Left hindlimb (tissue), 1 donor: ENCODE data around the gene ATF5.
"Not testable (repeated sequence)": the region's sequence is repeated elsewhere in the genome, so short reads cannot be mapped to it uniquely, and the experiment has no call there.

Experiments used
- DNase-seq: peaks from one replicate; pipeline ENCODE4 v3.0.0-alpha.2; 2018

The ATF5 gene

GRCh38 chr19:49923055-49924003 is 5.7 kb upstream of the ATF5 start:
- DNase-seq: no peak

GRCh38 chr19:49924004-49924880 is 4.8 kb upstream of the ATF5 start:
- no peak for DNase-seq

GRCh38 chr19:49924881-49925210 is 4.2 kb upstream of the ATF5 start:
- not testable (repeated sequence) for DNase-seq

- no peak for DNase-seq
Observed at GRCh38 chr19:49925486-49925885, 3.5 kb upstream of the ATF5 start.

GRCh38 chr19:49926515-49926914 is 2.5 kb upstream of the ATF5 start:
- no peak for DNase-seq

GRCh38 chr19:49927526-49928264 is 1.3 kb upstream of the ATF5 start:
- no peak for DNase-seq

GRCh38 chr19:49929611-49930482 is 842 bp downstream of the ATF5 start:
- peak; percentile 94 for DNase-seq

GRCh38 chr19:49930483-49931011 is 1.5 kb downstream of the ATF5 start:
- peak; percentile 63 for DNase-seq

- DNase-seq: no peak
Observed at GRCh38 chr19:49931293-49932040, 2.5 kb downstream of the ATF5 start.

- DNase-seq: no peak
Observed at GRCh38 chr19:49932041-49932451, 3.0 kb downstream of the ATF5 start.

- DNase-seq: no peak
Observed at GRCh38 chr19:49932731-49933131, 3.7 kb downstream of the ATF5 start.

GRCh38 chr19:49933643-49934042 is 4.6 kb downstream of the ATF5 start:
- no peak for DNase-seq

- DNase-seq: no peak
Observed at GRCh38 chr19:49936549-49936948, 7.5 kb downstream of the ATF5 start.

GRCh38 chr19:49937750-49938381 is 8.9 kb downstream of the ATF5 start:
- peak; percentile 82 for DNase-seq

GRCh38 chr19:49938662-49939061 is 9.7 kb downstream of the ATF5 start:
- DNase-seq: no peak

GRCh38 chr19:49939721-49940481 is 10.9 kb downstream of the ATF5 start:
- DNase-seq: no peak

- no peak for DNase-seq
Observed at GRCh38 chr19:49940482-49940791, 11.4 kb downstream of the ATF5 start.

- not testable (repeated sequence) for DNase-seq
Observed at GRCh38 chr19:49944567-49944966, 15.6 kb downstream of the ATF5 start.

GRCh38 chr19:49946415-49946814 is 17.4 kb downstream of the ATF5 start:
- DNase-seq: no peak
